NCI-H748 (cell line): Measurements from ENCODE around the gene LZTFL1.

Experiments used
- DNase-seq: peaks from one replicate; lab custom pipeline; 2025; ENCODE audit not compliant: unreplicated experiment; lab: John Stamatoyannopoulos, UW

LZTFL1 gene

GRCh38 chr3:45787551-45787950 lies 54.4 kb downstream of the LZTFL1 start:
- peak; percentile 20 for DNase-seq

GRCh38 chr3:45786801-45787495 lies 55.0 kb downstream of the LZTFL1 start:
- DNase-seq, result peak; percentile 74

GRCh38 chr3:45785605-45786150 lies 56.2 kb downstream of the LZTFL1 start:
- no peak for DNase-seq

- DNase-seq, result no peak
Measured at GRCh38 chr3:45783667-45784066, 58.3 kb downstream of the LZTFL1 start.

GRCh38 chr3:45782381-45782780 lies 59.5 kb downstream of the LZTFL1 start:
- DNase-seq, result no peak

GRCh38 chr3:45781841-45782240 lies 60.1 kb downstream of the LZTFL1 start:
- DNase-seq, result no peak

- no peak for DNase-seq
Measured at GRCh38 chr3:45781271-45781670, 60.6 kb downstream of the LZTFL1 start.

- DNase-seq, result no peak
Measured at GRCh38 chr3:45779746-45780735, 61.9 kb downstream of the LZTFL1 start.

GRCh38 chr3:45778761-45779201 lies 63.1 kb downstream of the LZTFL1 start:
- DNase-seq, result no peak

- DNase-seq, result no peak
Measured at GRCh38 chr3:45777746-45778386, 64.1 kb downstream of the LZTFL1 start.

GRCh38 chr3:45777111-45777745 lies 64.7 kb downstream of the LZTFL1 start:
- no peak for DNase-seq

- peak; percentile 48 for DNase-seq
Measured at GRCh38 chr3:45776611-45777010, 65.3 kb downstream of the LZTFL1 start.

GRCh38 chr3:45776301-45776595 lies 65.7 kb downstream of the LZTFL1 start:
- DNase-seq, result no peak

- DNase-seq, result no peak
Measured at GRCh38 chr3:45775571-45776300, 66.2 kb downstream of the LZTFL1 start.

- DNase-seq, result no peak
Measured at GRCh38 chr3:45774581-45775521, 67.1 kb downstream of the LZTFL1 start.

GRCh38 chr3:45773714-45774449 lies 68.0 kb downstream of the LZTFL1 start:
- DNase-seq, result no peak
